WERI-Rb-1 (cell line): ENCODE data around the gene TDP1.

Source experiments
- DNase-seq: peaks from one replicate; pipeline ENCODE4 v3.0.0-alpha.2; 2020
- H3K27ac ChIP-seq: fragments of 250-450 bp; sonication (Bioruptor Pico); 2 replicates; pipeline ENCODE4 v1.5.1; 2020; ENCODE audit warnings: mild to moderate bottlenecking, moderate library complexity
- H3K27me3 ChIP-seq: fragments of 250-450 bp; sonication (Bioruptor Pico); 2 replicates; pipeline ENCODE4 v1.5.1; 2021; ENCODE audit warnings: mild to moderate bottlenecking, low read depth, moderate library complexity; ENCODE audit not compliant: insufficient read depth, severe bottlenecking
- H3K36me3 ChIP-seq: fragments of 250-450 bp; sonication (Bioruptor Pico); 2 replicates; pipeline ENCODE4 v1.5.1; 2020; ENCODE audit warnings: mild to moderate bottlenecking, moderate library complexity
- H3K4me3 ChIP-seq: 2 replicates; pipeline ENCODE4 v1.5.1; 2011; ENCODE audit warnings: low read depth, mild to moderate bottlenecking, control low read depth, low read length
- H3K9me3 ChIP-seq: fragments of 250-450 bp; sonication (Bioruptor Pico); 2 replicates; pipeline ENCODE4 v1.5.1; 2021; ENCODE audit warnings: mild to moderate bottlenecking, moderate library complexity; ENCODE audit not compliant: severe bottlenecking
- TF ChIP-seq, protein P1 (sequence below): IDR thresholded peaks from 2 replicates; pipeline ENCODE4 v1.5.1; 2011; ENCODE audit warnings: low read depth, mild to moderate bottlenecking, control low read depth, inconsistent platforms, low read length

Gene TDP1

DNA sequence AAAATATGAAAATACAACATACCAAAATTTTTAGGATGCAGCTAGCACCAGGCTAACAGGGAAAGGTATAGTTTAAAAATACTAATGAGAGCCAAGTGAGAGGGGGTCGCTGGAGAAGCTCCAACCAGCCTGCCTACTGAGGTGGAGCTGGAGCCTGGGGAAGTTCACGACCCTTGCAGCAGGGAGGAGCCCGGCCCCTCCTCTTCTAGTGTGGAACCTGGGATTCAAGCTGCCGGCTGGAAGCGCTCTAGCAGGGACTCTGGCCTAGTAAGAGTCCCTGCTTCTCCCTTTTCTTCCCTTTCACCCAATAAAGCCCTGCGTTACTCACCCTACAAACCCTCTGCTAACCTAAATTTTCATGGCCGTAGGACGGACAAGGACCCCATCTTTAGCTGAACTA, 101.1 kb downstream of the TDP1 start:
- Histone ChIP-seq H3K36me3 (no peaks in the 10 kb centered on the region), H3K9me3 (no peaks in the 10 kb centered on the region), H3K27ac (no peak overlapping the region), H3K4me3 (no peak overlapping the region), H3K27me3 (peaks cover 12% of the 10 kb centered on the region)
- TF ChIP-seq, protein P1, sequence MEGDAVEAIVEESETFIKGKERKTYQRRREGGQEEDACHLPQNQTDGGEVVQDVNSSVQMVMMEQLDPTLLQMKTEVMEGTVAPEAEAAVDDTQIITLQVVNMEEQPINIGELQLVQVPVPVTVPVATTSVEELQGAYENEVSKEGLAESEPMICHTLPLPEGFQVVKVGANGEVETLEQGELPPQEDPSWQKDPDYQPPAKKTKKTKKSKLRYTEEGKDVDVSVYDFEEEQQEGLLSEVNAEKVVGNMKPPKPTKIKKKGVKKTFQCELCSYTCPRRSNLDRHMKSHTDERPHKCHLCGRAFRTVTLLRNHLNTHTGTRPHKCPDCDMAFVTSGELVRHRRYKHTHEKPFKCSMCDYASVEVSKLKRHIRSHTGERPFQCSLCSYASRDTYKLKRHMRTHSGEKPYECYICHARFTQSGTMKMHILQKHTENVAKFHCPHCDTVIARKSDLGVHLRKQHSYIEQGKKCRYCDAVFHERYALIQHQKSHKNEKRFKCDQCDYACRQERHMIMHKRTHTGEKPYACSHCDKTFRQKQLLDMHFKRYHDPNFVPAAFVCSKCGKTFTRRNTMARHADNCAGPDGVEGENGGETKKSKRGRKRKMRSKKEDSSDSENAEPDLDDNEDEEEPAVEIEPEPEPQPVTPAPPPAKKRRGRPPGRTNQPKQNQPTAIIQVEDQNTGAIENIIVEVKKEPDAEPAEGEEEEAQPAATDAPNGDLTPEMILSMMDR = no peak
- DNase-seq = no peak

DNA sequence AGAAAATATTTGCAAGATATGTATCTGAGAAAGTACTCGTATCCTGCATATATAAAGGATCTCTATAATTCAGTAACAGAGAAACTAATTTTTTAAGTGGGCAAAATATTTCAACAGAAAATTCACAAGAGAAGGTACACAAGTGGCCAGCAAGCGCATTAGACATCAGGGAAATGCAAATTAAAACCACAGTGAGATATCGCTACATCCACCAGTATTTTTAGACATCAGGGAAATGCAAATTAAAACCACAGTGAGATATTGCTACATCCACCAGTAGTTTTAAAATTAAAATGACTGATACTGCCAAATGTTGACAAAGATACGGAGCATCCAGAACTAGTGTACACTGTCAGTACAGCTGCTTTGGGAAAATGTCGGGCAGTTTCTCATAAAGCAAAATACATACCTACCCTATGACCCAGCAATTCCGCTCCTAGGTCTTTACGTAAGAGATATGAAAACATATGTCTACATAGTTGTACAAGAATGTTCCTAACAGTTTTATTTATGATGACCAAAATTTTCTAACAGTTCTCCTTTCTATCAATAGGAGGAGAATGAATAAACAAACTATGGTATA, 103.2 kb downstream of the TDP1 start:
- Histone ChIP-seq H3K27me3 (peaks cover 27% of the 10 kb centered on the region), H3K27ac (no peak overlapping the region), H3K36me3 (no peaks in the 10 kb centered on the region), H3K9me3 (no peaks in the 10 kb centered on the region), H3K4me3 (no peak overlapping the region)
- TF ChIP-seq, protein P1 = no peak
- DNase-seq = no peak

DNA sequence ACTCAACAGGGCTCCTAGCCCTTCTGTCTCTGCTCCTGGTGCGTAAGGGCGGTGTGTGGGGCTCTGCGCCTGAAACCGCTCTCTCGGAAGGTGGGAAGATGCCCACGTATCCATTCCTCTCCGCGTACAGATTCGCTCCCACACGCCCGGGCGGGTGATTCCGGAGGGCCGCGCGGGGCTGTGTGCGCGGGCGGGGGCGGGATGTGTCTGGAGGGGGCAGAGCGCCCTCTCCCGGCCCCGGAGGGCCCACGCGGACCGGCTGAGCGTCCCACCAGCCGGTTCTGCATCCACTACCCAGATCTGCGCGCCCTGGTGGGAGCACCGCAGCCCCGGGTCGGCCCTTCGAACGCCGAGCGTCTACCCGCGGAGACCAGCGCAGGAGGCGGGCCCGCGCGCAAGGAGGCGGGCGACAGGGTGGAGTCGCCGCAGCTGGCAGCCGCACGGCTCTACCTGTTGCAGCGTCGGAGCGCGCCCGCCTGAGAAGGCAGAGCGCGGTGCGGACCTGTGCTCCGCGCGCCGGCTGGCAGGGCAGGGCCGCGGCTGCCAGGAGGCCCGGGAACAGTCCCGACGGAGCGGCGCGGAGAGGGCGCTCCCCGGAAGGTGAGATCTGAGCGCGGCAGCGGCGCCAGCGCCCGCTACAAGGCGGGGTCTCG, 104.7 kb downstream of the TDP1 start:
- DNase-seq = peak; percentile 89
- TF ChIP-seq, protein P1 = peak; percentile 88
- peak overlapping the region; percentile 55 for H3K4me3 ChIP-seq
- H3K9me3 ChIP-seq = no peaks in the 10 kb centered on the region
- no peak overlapping the region for H3K27ac ChIP-seq
- H3K27me3 ChIP-seq = peaks cover 31% of the 10 kb centered on the region
- no peaks in the 10 kb centered on the region for H3K36me3 ChIP-seq

DNA sequence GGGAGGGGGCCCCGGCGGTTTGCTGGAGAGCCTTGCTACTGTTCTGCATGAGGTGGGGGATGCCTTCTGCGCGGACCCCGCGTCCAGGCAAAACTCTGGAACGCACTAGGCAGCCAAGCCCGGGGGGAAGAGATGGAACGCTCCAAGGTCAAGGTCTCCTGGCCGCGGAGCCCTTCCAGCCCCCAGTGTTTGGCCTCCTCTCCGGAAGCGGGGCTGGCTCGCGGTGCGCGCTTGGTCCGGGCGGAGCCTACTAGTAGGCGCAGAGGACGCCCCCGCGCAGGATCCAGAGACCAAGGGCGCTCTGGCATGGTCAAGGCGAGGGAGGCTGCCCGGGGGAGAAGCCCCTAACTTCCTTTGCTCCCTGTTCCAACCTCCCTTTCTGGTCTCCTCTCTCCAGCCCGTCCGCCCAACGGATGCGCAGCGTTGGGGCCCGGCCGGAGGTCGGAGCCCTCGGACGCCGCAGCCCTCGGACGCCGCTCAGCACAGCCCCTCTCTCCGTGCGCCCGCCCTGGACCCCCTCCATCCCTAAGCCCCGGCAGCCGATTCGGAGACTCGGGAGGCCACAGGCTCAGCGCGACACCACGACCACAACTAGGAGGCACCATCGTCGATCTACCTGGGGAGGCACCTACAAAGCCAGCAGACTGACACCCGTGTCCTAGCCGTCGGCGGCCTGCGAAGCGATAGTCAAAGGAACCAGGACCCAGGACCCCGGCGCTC, 105.4 kb downstream of the TDP1 start:
- no peaks in the 10 kb centered on the region for H3K36me3 ChIP-seq
- peaks cover 31% of the 10 kb centered on the region for H3K27me3 ChIP-seq
- TF ChIP-seq, protein P1 = no peak
- peak overlapping the region; percentile 55 for H3K4me3 ChIP-seq
- no peaks in the 10 kb centered on the region for H3K9me3 ChIP-seq
- peak; percentile 28 for DNase-seq
- no peak overlapping the region for H3K27ac ChIP-seq

DNA sequence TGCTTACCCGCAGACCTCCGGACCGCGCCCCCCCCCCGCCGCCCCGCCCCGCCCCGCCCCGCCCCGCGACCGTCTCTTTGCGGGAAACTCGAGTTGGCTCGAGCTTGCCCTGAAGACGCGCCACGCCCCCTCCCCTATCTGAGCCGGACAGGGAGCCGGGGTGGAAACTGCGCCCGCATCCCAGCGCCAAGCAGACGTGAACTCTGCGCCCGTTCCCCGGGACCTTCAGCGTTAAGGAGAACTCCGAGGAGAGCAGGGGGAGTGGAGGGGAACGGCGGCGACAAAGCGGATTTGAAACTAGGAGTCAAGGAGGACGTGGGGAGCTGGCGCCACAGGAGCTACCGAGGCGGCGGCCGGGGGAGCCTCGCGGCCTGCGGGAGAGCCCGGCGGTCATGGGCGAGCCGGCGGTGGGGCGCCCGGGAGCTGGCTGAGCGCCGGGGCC, 106.0 kb downstream of the TDP1 start, which contains the start of gene KCNK13:
KCNK13 (plus strand) TSS at position 310 of the 442 bp plus-strand sequence. CDS start 212 bp downstream, outside the sequence.
- Histone ChIP-seq H3K27me3 (peaks cover 31% of the 10 kb centered on the region), H3K27ac (no peak within 1 kb of the TSS), H3K4me3 (peak within 1 kb of the TSS; percentile 55), H3K9me3 (no peaks in the 10 kb centered on the region), H3K36me3 (no peaks in the 10 kb centered on the region)
- TF ChIP-seq, protein P1 = no peak
- DNase-seq = peak; percentile 53
